ENCODE measurements around the gene MICAL3.
"Not testable (repeated sequence)": the region's sequence is repeated elsewhere in the genome, so short reads cannot be mapped to it uniquely, and the experiment has no call there.

MICAL3 gene

DNA sequence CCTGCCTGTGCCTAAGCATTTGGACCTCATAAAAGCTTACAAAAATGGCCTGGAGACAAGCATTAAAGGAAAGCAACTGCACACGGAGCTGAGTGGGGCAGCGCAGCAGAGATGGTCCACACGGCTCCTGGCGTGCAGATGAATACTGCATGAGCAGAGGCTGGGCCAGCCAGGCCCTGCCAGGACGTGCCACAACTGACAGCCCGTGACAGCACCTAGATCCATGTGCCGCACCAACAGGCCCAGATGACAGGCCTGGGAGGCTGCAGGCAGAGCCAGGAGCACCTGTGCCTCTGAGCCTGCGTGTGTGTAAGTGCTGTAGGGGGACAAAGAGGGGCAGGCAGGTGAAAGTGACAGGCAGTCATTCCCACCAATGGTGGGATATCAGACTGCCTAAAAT is 33.4 kb downstream of the MICAL3 start:
- no peak for DNase-seq (ENCODE audit: extremely low read depth, low read depth)
- H3K4me3 ChIP-seq (replicated peaks; ENCODE audit: low read depth, low read length): no peak overlapping the region
- TF ChIP-seq, protein P1, sequence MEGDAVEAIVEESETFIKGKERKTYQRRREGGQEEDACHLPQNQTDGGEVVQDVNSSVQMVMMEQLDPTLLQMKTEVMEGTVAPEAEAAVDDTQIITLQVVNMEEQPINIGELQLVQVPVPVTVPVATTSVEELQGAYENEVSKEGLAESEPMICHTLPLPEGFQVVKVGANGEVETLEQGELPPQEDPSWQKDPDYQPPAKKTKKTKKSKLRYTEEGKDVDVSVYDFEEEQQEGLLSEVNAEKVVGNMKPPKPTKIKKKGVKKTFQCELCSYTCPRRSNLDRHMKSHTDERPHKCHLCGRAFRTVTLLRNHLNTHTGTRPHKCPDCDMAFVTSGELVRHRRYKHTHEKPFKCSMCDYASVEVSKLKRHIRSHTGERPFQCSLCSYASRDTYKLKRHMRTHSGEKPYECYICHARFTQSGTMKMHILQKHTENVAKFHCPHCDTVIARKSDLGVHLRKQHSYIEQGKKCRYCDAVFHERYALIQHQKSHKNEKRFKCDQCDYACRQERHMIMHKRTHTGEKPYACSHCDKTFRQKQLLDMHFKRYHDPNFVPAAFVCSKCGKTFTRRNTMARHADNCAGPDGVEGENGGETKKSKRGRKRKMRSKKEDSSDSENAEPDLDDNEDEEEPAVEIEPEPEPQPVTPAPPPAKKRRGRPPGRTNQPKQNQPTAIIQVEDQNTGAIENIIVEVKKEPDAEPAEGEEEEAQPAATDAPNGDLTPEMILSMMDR (IDR thresholded peaks at IDR 0.05; ENCODE audit: low read depth, low read length, missing control alignments): no peak

DNA sequence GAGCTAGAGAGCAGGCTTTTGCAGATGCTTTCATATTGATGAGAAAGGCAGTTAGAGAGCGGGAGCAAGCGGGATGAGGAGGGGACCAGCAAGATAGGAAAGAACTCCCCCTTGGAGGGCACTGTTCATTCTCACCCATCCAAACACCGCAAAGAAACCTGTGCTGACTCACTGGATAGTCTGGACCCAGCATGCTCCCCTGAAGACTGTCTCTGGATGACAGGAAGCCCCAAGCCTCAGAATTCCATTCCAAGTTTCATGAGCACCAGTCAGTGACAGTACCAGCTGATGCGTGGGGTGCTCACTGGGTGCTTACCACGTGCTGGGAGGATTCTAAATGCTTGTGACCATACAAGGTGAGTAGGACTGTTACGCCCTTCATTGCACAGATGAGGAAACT is 34.2 kb downstream of the MICAL3 start:
- TF ChIP-seq, protein P1 (IDR thresholded peaks at IDR 0.05; ENCODE audit: low read depth, low read length, missing control alignments): no peak
- H3K4me3 ChIP-seq (replicated peaks; ENCODE audit: low read depth, low read length): no peak overlapping the region
- no peak for DNase-seq (ENCODE audit: extremely low read depth, low read depth)

DNA sequence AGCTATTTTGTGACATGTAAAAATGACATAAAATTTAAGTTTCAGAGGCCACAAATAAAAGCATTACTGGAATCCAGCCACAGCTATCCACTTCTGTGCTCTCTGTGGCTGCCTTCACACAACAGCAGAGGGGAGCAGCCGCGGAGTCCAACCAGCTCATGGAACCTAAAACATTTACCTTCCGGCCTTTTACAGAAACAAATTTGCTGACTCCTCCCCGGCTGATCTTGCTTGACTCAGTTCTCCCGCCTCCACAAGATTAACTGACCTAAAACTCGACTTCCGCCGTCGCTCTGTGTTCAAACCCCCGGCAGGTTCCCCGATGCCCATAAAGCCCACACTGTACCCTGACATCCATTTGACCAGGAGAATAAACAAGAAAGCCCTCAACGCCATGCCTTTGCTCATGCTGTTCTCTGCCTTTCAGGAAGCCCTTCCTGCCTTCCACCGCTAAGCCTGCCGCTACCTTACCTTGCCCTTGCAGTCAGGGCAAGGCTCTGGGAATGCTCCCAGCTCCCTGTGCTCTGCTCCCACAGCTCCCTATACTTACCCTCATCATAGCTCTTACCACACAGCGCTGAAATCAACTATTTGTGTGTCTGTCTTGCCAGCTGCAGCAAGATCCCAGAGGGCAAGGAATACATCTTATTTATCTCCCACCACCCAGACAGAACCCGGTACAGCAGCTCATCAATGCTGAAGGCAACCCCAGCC is 35.4 kb downstream of the MICAL3 start:
- TF ChIP-seq, protein P1 (IDR thresholded peaks at IDR 0.05; ENCODE audit: low read depth, low read length, missing control alignments): no peak

DNA sequence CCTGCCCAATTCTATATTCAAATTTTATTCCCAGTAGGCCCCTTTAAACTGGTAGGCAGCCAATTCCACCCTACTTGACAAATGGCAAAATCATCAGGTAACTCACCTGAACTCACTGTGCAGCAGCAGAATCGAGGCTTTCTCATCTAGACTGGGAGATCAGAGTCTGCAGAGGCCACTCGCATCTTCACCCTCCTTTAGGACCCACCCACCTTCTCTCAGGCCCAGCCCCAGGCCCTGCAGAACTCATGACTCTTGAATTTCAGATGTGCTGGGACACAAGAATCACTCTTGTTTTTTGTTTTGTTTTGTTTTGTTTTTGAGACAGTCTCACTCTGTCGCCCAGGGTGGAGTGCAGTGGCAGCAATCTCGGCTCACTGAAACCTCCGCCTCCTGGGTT is 38.8 kb downstream of the MICAL3 start:
- TF ChIP-seq, protein P1 (IDR thresholded peaks at IDR 0.05; ENCODE audit: low read depth, low read length, missing control alignments): no peak
- DNase-seq (ENCODE audit: extremely low read depth, low read depth): no peak

More for the DNA sequence above, 35.4 kb downstream of the MICAL3 start:
- H3K4me3 ChIP-seq (replicated peaks; ENCODE audit: low read depth, low read length): no peak overlapping the region
- no peak for DNase-seq (ENCODE audit: extremely low read depth, low read depth)

DNA sequence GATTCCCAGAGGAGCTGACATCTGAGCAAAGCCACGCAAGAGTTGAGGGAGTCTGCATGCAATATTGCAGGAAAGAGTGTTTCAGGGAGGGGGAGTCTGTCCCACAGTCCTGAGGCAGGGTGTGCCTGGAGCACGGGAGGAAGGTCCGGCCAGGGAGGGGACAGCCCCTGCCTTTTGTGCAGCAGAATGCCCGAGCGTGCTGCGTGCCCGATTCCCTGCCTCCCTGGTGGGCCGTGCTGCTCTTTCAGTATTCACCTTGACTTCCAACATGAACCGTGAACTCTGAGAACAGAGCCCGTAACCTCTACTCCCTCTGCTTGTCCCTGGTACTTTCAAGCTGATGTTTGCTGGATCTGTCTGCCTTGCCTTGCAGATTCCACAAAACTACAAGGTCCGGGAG is 39.3 kb downstream of the MICAL3 start:
- not testable (repeated sequence) for DNase-seq (ENCODE audit: extremely low read depth, low read depth); H3K4me3 ChIP-seq (replicated peaks; ENCODE audit: low read depth, low read length)

More for the DNA sequence above, 38.8 kb downstream of the MICAL3 start:
- no peak overlapping the region for H3K4me3 ChIP-seq (replicated peaks; ENCODE audit: low read depth, low read length)

DNA sequence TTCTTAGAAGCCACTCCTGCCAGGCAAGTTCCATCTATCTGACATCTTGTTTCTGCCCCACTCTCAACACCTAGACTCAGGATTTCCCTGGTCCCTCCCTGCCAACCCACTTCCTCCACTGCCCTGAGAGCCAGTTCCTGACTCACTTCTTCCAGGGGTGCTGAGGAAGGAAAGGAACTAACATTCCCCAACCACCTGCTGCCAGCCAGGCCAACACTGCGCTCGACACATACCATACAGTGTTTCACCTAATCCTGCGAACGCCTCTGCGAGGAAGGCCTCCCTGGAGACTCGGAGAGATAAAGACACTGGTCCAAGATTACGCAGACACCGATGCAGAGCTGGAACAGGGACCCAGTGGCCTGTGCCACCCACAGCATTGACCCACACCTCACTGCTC is 40.2 kb downstream of the MICAL3 start:
- H3K4me3 ChIP-seq (replicated peaks; ENCODE audit: low read depth, low read length): no peak overlapping the region

DNA sequence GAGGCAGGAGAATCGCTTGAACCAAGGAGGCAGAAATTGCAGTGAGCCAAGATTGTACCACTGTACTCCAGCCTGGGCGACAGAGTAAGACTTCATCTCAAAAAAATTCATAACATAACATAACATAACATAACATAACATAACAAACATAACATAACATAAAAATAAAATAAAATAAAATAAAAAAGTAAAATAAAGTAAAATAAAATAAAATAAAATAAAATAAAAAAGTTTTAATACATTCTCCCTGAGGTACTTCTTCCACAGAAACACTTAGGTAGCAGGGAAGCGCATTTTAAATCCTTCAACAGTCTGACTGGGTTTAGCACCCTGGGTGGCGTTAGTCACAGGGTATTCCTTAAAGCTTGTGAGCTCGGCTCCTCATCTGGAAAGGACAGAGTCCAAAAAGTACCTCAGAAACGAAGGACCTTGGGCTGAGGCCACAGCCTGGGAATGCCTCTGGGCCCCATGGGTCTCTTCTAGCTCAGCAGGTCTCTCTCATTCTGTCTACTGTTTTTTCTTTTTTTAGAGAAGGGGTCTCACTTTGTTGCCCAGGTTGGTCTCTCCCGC is 41.7 kb downstream of the MICAL3 start:
- H3K4me3 ChIP-seq (replicated peaks; ENCODE audit: low read depth, low read length): no peak overlapping the region
- no peak for DNase-seq (ENCODE audit: extremely low read depth, low read depth)
- TF ChIP-seq, protein P1 (IDR thresholded peaks at IDR 0.05; ENCODE audit: low read depth, low read length, missing control alignments): no peak

More for the DNA sequence above, 40.2 kb downstream of the MICAL3 start:
- no peak for DNase-seq (ENCODE audit: extremely low read depth, low read depth)
- TF ChIP-seq, protein P1 (IDR thresholded peaks at IDR 0.05; ENCODE audit: low read depth, low read length, missing control alignments): no peak

Data from HFF-Myc (cell line).